ENCODE measurements around the gene OTOG.

GRCh38 chr11:17521106-17521900, 25.8 kb upstream of the OTOG start:
- TF ChIP-seq, protein P1, sequence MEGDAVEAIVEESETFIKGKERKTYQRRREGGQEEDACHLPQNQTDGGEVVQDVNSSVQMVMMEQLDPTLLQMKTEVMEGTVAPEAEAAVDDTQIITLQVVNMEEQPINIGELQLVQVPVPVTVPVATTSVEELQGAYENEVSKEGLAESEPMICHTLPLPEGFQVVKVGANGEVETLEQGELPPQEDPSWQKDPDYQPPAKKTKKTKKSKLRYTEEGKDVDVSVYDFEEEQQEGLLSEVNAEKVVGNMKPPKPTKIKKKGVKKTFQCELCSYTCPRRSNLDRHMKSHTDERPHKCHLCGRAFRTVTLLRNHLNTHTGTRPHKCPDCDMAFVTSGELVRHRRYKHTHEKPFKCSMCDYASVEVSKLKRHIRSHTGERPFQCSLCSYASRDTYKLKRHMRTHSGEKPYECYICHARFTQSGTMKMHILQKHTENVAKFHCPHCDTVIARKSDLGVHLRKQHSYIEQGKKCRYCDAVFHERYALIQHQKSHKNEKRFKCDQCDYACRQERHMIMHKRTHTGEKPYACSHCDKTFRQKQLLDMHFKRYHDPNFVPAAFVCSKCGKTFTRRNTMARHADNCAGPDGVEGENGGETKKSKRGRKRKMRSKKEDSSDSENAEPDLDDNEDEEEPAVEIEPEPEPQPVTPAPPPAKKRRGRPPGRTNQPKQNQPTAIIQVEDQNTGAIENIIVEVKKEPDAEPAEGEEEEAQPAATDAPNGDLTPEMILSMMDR (IDR thresholded peaks at IDR 0.05), result no peak
- no peak for TF ChIP-seq POLR2A (IDR thresholded peaks at IDR 0.05)
